Glomerular visceral epithelial cell (primary cell): ENCODE data around the gene FNDC3B.
A peak's percentile ranks its signal among the peaks of the same experiment; 100 is the strongest.

Source experiments
- DNase-seq: peaks from one replicate; pipeline ENCODE4 v3.0.0-alpha.2; 2016; ENCODE audit errors: extremely low spot score

Gene FNDC3B

DNA sequence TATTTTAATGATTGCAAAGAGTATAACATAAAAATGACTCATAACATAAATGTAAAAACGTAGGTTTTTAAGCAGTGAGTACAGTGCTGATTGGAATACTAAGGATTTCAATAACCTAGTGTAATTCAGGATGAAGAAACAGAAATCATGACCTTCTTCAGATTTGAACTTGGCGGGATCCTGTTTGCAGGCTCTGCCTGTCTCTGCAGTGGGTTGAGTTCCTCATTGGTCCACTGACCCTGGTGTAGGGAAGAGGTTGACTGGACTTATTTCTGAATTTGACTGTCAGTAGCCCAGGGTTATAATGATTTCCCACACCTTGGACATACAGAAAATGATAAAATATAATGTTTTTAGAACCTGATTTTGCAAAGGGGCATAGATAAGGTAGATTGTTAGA lies 171.7 kb downstream of the FNDC3B start:
- DNase-seq: no peak

DNA sequence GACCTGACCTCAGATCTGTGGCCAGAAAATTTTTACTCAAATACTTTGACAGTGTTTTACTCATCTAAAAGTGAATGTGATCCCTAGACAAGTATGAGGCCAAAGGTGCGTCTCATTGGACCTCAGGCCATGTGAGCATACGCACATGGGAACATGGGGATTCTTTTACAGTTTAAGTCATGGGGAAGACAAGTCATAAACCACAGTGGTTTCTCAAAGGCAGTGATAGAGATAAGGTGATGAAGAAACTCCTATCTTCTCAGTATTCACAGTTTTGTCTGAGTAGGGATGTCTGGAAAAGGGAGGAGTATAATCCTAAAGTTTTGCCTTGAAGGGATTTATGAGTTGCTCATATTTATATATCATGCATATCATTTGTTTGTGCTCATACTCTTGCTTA lies 173.8 kb downstream of the FNDC3B start:
- DNase-seq: peak; percentile 37

DNA sequence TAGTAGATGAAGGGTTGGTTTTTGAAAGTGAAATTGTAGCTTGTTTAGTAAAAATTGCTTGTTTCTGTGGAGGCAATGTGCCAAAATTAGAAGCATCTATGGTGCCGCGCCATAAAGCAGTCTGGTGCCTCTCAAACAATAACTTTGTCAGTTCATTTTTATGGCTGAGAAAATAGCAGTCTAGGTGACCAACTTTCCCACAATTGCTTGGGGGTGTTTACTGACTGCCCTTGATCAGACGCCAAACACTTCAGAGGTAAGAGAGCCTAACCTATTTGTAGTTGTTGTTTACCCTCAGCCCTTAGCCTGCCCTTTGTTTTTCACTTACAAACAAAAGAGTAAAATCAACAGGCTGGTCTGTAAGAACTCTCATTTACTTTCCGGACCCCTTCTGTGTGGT lies 174.5 kb downstream of the FNDC3B start:
- DNase-seq: no peak

DNA sequence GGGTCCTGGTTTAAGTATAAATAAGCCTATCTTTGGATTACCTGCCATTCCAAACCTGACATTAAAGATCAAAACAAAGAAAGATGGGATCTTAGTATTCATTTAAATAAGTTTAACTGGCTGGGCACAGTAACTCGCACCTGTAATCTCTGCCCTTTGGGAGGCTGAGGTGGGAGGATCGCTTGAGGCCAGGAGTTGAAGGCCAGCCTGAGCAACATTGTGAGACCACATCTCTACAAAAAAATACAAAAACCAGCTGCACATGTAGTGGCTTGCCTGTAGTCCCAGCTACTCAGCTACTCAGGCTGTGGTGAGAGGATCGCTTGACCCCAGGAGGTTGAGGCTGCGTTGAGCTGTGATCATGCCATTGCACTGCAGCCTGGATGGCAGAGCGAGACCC lies 176.9 kb downstream of the FNDC3B start:
- no peak for DNase-seq

DNA sequence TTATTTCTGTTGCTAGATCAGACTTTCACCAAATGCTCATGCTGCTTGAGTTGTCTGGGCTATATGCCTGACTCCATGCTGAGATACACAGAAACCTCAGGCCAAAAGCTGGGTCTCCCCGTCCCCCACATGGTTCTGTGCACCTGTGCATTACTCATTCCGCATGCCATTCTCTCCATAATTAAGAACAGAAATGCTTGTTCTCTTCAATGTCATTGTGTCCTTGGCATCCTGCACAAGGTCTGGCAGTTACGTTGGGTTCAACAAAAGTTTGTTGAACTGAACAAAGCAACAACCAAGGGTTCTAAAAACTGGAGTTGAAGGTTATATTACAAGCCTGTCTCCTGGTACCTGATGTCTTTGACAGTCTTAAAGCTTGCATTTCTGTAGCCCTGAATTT lies 177.5 kb downstream of the FNDC3B start:
- no peak for DNase-seq

DNA sequence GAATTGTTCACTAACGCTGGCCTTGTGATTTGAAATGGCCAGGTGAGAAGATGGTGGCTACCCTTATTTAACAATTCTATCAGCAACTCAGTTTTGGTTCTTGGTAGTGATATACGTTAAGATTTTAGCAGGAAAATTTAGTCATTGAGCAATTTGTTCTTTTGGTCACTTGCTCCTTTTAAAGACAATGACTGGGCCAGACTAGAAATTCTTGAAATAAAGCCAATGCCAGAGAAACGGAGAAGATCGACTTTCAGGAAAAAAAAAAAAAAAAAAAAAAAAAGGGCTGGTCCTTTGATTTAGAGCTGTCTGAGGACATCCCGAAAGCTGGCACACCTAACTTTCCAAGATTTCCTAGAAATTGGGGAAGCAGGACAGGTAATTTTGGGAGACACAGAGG lies 178.5 kb downstream of the FNDC3B start:
- DNase-seq: peak; percentile 30

DNA sequence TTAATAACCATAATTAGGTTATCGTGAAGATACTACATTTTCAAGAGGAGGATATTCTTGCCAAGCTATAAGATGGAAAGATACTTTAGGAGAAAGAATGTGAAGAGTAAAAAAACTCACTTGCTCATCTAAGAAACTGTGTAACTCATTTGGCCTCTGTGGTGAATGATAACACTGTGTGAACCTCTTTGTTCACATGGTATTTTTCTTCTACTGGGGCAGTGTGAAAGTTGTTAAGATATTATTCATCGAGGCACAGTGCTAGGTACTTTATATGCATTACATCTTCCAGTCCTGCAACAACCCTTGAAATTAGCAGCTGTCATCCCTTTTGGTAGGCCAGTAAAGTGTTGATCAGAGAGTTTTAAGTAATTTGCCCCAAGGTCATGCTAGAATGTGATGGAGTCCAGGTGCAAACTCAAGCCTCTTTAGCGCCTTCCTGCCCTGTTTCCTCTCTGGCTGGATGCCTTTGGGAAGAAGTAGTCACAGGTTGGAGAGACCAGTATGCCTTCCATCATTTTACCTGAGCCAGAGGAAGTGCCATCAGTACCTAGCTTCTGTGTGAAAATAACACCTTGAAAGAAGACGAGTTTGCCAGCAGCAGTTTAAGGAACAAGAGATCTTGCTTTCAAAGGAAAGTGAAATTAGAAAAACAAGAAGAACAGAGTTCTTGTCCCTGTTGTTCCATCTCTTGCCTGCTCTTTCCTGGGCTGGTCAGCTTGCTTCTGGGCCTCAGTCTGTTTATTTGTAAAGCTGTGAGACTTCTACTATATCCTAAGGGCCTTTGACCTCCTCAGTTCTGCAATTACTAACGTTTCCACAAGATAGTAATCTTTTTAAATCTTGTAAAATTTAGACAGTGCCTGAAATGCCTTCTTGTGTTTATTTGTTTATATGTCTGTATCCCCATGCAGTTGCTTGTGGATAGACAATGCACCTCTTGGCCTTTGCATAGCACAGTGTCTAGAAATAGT lies 179.3 kb downstream of the FNDC3B start:
- DNase-seq: no peak

DNA sequence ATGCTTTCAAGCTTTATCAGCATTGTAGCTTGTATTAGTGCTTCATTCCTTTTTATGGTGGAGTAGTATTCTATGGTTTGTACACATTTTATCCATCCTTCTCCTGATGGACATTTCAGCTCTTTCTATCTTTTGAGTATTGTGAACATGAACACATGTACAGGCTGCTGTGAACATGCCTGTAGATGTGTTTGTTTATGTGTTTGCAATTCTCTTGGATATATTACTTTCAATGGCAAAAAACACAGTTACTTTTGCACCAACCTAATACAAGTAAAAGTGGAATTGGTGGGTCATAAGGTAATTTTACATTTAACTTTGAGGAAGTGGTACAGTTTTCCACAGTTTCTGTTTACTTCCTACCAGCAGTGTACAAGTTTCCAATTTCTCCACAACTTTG lies 180.4 kb downstream of the FNDC3B start:
- DNase-seq: no peak

DNA sequence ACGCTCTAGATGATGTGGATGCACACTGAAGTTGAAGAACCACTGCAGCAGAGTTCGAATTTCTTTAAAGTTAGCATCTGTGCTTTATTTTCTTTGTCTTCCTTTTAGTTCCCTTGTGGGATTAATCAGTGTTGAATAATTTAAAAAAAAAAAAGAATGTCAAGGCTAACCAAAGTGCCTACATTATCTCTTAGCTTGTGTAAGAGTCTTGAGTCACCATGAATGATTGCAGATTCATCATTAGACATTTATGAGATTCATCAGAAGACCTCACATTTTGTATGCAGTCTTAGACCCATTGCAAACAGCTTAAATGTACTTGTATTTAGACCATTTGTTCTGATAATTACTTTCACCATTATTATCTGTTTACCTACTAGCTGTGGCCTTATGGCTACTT lies 182.2 kb downstream of the FNDC3B start:
- DNase-seq: peak; percentile 25

DNA sequence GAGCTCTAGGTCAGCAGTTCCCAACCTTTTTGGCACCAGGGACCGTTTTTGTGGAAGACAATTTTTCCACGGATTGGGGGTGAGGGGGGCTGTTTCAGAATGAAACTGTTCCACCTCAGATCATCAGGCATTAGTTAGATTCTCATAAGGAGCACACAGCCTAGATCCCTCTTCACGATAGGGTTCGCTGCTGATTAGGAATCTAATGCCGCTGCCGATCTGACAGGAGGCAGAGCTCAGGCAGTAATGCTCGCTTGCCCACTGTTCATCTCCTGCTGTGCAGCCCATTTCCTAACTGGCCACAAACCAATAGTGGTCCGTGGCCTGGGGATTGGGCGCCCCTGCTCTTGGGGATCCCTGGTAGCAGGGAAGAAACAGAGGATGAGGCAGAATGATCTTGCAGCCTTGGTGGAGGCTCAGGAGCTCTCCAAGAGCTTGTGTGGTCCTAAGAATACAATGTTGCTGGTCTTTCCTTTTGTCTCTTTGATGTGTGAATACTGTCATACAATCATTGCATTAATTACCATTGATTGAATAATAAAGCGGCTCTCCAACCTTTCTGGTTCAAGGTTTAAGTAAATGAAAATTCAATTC lies 183.2 kb downstream of the FNDC3B start:
- DNase-seq: no peak

DNA sequence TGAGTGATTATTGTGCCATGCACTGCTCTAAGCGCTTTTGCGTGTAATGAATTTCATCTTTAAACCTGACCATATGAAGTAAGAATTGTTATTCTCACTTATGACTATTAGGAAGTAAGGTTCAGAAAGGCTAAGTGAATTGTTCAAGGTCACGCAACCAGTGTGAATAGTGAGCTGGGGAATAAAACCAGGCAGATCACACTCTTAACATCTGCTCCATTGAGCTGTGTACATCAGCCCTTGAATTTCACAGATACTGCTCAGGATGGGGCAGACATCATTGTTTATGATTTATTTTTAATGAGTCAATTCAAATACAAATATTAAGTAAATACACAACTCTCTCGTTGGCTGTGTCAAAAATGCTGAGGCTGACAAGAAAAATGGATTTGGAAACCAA lies 184.5 kb downstream of the FNDC3B start:
- no peak for DNase-seq

DNA sequence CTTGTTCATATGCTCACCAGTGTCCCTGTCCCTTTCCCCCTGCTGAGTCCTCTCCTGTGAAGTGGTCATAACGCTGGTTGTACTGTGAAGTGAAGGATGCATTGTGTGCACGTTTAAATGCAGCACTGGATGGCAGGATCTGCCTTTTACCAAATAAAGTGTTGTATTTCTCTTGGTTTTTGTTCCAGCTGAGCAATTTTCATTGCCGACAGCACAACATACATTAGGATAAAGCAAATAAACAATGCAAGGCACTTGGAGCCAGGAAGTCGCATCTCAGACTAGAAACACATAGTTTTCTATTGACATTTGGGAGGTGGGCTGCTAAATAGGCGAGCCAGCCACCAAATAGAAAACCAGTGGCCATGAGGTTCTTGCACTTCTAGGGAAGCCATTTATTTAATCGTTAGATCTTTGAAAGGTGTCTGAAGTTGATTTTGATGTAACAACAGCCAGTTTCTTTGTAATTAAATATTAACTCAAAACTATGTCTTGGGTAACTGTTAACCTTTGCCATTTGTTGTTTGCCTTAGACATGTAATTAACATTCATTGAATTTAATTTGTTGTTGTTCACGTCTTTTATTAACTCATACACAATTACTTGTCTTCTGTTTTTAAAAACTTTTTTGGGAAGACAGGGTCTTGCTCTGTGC lies 185.3 kb downstream of the FNDC3B start:
- no peak for DNase-seq

DNA sequence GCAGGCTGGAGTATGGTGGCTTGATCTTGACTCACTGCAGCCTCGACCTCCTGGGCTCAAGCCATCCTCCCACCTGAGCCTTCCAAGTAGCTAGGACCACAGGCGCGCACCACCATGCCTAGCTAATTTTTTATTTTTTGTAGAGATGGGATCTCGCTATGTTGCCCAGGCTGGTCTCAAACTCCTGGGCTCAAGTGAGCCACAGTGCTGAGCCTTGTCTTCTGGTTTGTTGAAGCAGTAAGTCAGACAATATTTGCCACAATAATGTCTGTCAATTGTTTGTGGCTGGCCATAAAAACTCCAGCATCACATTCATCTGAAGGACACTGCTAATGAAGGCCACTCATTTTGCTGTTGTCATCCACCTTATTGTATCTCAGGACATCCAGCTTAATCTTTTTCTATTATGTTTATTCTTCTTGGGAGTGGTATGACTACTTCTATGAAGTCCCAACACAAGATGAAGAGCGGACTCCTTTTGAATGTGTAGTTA lies 185.9 kb downstream of the FNDC3B start:
- no peak for DNase-seq

DNA sequence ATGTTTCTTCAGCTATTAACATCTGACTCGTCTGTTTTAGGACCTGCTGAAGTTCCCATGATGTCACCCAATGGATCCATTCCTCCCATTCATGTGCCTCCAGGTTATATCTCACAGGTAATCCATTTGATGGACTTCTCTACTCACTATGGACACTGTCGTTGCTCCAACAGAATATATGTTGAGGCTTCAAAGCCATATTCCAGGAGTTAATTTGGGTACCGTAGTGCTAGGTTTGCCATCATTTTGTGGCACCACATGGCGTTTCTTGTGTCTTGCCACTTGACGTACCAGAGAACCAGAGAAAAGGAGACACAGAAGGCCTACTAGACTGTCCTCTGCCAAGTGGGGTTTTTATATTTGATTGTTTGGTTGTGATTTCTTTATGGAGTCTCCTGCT lies 187.5 kb downstream of the FNDC3B start:
- DNase-seq: no peak

DNA sequence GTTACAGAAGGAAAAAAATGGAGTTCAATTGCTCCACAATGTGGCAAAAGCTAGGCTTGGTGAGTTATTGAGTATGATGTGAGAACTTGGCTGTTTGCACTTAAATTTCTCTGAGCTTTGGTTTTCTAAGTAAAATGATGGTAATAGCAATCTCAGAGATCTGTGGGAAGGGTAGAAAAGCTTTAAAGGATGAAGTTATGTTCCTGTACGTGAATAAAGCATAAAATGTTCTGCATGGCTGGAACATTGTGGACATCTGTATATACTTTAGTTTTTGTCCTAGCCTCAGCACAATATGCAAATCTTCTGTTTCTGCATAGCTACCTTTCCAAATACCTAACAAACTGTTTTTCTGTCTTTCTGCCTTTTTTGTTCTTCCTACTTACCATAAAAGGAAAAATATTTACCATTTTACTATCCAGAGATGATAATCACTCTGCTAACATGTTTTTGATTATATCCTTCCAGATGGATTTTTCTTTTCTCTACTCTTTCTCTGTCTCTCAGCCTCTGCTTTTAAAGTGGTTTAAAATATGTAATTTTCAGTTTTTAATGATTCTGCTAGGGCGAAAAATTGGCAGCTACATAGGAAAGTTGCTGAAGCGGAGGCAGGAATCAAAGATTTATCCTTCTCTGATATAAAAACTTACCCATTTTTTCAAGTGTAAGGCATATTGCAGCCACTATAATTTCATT lies 188.1 kb downstream of the FNDC3B start:
- no peak for DNase-seq

DNA sequence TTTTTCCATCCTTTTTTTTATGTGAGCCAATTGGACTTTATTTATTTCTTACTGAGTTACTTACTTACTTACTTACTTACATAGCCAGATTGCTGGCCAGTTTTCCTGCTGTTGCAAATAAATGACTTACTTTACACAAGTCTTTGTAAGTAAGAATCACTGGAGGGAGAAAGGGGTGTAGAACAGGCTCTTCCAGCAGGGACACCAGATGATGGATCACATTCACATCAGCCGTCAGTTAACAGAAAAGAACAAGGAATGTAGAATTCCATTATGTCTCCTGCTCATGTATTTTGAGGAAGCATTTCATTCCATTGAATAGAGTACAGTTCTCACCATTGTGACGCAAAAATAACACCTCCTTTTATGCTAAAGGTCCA lies 188.6 kb downstream of the FNDC3B start:
- no peak for DNase-seq

DNA sequence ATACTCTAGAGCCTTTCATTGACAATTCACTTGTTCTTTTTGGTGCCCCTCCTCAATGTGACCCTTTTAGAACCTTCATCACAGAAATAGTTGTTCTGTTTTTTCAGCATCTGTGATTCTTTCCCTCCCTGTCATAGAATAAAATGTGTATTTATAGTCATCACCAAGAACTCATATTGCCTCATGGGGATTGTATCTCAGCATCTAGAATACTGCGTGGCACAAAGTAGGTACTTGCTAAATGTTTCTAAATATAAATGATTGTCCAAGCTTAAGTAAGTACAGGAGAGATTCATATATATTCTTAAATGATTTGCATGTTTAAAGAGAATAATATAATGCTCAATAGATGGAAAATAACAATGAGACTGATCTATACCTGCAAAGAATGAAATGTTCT lies 190.1 kb downstream of the FNDC3B start:
- DNase-seq: no peak

DNA sequence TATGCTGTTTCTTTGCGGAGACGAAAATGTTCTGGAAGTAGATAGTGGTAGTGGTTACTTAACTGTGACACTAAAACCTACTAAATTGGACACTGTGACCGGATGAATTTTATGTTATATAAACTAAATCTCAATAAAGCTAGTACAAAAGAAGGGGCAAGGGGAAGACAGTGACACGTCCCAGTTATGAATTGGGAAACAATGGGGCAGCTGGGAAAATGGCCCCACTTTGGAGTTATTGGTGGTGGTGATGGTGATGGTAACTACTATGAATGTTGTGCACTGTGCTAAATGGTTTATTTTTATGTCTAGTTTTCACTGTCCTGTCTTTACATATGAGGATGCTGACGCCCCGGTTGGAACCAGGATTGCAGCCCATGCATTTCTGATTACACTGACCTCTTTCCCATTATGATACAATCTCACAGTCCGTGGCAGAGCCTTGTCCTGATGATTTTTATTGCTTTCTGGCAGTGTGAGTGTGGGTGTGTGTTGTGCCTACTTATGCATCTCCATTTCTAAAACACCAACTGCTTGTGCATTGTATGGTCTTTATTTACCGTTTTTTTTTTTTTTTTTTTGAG lies 192.0 kb downstream of the FNDC3B start:
- DNase-seq: no peak

DNA sequence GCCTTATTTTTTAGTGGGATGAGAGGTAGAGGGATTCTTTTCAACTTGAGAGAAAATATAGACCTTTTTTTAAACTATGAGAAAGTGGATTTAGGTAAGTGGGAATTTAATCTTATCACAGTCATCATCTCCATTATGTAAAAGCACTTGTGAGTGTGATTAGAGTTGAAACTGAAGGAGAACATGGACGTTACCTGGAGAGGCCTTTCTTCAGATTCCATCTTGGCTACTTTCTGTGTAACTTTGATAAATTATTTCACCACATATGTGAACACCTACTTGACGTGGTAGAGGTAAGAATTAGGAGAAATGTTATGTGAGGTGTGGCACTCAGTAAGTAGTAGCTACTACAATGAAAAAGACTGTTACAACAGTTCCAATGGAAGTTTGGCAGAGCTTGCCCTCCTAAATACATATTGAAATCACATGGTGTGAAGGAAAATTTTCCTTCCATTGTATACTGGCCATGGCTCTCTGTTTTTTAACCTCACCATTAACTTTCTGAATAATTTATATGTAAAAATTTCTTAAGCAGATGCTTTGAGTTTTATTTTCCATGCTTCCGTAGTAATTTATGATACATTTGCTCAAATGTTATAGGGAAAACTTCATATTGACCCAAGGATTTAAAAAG lies 193.3 kb downstream of the FNDC3B start:
- DNase-seq: no peak

DNA sequence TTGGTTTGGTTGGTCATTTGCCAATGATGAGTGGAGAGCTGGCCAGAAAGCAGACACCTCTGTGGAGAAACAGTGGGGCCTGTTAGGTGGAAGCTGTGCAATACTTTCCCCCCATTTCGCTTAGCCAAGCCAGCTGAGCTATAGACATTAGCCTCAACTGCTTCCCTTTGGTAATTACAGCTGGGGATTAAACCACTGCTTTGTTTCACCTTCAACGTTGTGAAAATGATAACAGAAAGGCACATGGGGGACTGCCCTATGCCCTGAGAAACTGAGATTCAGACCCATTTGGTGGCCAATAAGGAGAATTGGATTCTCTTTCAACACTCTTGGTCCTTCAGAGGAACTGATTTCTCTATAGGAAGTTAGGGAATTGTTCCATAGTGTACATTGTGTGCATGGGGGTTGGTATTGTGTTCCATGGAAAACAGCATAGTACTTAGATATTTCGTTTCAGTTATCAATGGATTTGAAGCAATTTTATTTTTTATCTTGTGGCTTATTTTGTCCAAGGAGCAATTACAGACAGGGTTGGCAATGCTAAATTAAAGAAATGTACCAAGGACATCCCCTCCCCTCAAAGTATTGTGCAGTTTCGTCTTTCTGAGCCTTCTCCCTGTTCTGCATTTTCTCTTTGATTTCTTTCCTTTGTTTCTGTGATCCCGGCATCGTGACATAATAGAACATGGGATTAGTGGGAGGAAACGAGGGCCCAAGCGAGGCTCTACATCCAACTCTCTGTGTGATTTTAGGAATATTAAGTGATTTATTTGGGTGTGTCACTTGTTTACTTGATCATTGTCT lies 194.3 kb downstream of the FNDC3B start:
- DNase-seq: no peak
